BE2C (cell line): Measurements from ENCODE around the gene VANGL2.

ENCODE experiments used
- DNase-seq: peaks from one replicate; pipeline ENCODE4 v3.0.0-alpha.2; 2020
- H3K27me3 ChIP-seq: fragments of 250-450 bp; sonication (Bioruptor Pico); 2 replicates; pipeline ENCODE4 v1.5.1; 2020; ENCODE audit warnings: mild to moderate bottlenecking
- H3K36me3 ChIP-seq: fragments of 250-450 bp; sonication (Bioruptor Pico); 2 replicates; pipeline ENCODE4 v1.5.1; 2020; ENCODE audit warnings: mild to moderate bottlenecking
- H3K4me1 ChIP-seq: fragments of 250-450 bp; sonication (Bioruptor Pico); 2 replicates; pipeline ENCODE4 v1.5.1; 2020
- H3K4me3 ChIP-seq: 2 replicates; pipeline ENCODE4 v1.5.1; 2011; ENCODE audit warnings: low read depth, low read length
- H3K9me3 ChIP-seq: fragments of 250-450 bp; sonication (Bioruptor Pico); 2 replicates; pipeline ENCODE4 v1.5.1; 2020
- TF ChIP-seq, protein P1 (sequence below): IDR thresholded peaks from 2 replicates; pipeline ENCODE4 v1.5.1; 2012; ENCODE audit warnings: mild to moderate bottlenecking, low read depth, low read length

The VANGL2 gene

DNA sequence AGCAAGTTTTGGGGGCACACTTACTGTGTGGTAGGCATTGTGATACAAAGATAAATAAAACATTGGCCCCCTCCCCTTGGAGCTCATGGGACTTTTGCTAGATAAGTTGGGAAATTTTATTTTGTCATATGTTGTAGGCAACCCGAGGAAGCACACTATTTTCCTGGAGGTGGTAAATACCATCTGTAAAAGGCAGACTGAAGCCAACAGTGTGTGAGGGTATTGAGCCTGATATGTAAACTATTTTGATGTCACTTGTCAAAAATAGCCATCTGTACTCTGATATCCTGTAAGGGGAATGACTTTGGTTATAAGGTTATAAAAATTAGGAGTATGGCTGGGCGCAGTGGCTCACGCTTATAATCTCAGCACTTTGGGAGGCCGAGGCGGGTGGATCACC, 30.6 kb downstream of the VANGL2 start:
- no peaks in the 10 kb centered on the region for H3K36me3 ChIP-seq
- H3K4me3 ChIP-seq, result no peak overlapping the region
- no peak for DNase-seq
- H3K27me3 ChIP-seq, result no peaks in the 10 kb centered on the region; the same call in 1 of the 2 replicates
- TF ChIP-seq, protein P1, sequence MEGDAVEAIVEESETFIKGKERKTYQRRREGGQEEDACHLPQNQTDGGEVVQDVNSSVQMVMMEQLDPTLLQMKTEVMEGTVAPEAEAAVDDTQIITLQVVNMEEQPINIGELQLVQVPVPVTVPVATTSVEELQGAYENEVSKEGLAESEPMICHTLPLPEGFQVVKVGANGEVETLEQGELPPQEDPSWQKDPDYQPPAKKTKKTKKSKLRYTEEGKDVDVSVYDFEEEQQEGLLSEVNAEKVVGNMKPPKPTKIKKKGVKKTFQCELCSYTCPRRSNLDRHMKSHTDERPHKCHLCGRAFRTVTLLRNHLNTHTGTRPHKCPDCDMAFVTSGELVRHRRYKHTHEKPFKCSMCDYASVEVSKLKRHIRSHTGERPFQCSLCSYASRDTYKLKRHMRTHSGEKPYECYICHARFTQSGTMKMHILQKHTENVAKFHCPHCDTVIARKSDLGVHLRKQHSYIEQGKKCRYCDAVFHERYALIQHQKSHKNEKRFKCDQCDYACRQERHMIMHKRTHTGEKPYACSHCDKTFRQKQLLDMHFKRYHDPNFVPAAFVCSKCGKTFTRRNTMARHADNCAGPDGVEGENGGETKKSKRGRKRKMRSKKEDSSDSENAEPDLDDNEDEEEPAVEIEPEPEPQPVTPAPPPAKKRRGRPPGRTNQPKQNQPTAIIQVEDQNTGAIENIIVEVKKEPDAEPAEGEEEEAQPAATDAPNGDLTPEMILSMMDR, result no peak
- no peaks in the 10 kb centered on the region for H3K9me3 ChIP-seq
- no peaks in the 10 kb centered on the region for H3K4me1 ChIP-seq

- H3K4me1 ChIP-seq, result no peaks in the 10 kb centered on the region
- no peak for DNase-seq
- no peak overlapping the region for H3K4me3 ChIP-seq
- no peaks in the 10 kb centered on the region for H3K36me3 ChIP-seq
- no peaks in the 10 kb centered on the region for H3K9me3 ChIP-seq
- TF ChIP-seq, protein P1, result no peak
- H3K27me3 ChIP-seq, result no peaks in the 10 kb centered on the region; the same call in 1 of the 2 replicates
Measured at GRCh38 chr1:160431571-160431970, 31.2 kb downstream of the VANGL2 start.

GRCh38 chr1:160432371-160432786, 32.0 kb downstream of the VANGL2 start:
- TF ChIP-seq, protein P1, result no peak
- no peaks in the 10 kb centered on the region; the same call in 1 of the 2 replicates for H3K27me3 ChIP-seq
- H3K9me3 ChIP-seq, result no peaks in the 10 kb centered on the region
- H3K4me1 ChIP-seq, result no peaks in the 10 kb centered on the region
- no peak overlapping the region for H3K4me3 ChIP-seq
- H3K36me3 ChIP-seq, result no peaks in the 10 kb centered on the region
- no peak for DNase-seq

- Histone ChIP-seq H3K4me1 (no peaks in the 10 kb centered on the region), H3K27me3 (no peaks in the 10 kb centered on the region; the same call in 1 of the 2 replicates), H3K4me3 (no peak overlapping the region), H3K9me3 (no peaks in the 10 kb centered on the region), H3K36me3 (no peaks in the 10 kb centered on the region)
- TF ChIP-seq, protein P1, result no peak
- no peak for DNase-seq
Measured at GRCh38 chr1:160436966-160437365, 36.6 kb downstream of the VANGL2 start.

GRCh38 chr1:160437432-160438316, 37.3 kb downstream of the VANGL2 start:
- no peaks in the 10 kb centered on the region for H3K36me3 ChIP-seq
- TF ChIP-seq, protein P1, result no peak
- DNase-seq, result no peak
- no peaks in the 10 kb centered on the region for H3K9me3 ChIP-seq
- H3K27me3 ChIP-seq, result no peaks in the 10 kb centered on the region; the same call in 1 of the 2 replicates
- H3K4me3 ChIP-seq, result no peak overlapping the region
- no peaks in the 10 kb centered on the region for H3K4me1 ChIP-seq

GRCh38 chr1:160438317-160438918, 38.1 kb downstream of the VANGL2 start:
- Histone ChIP-seq H3K27me3 (no peaks in the 10 kb centered on the region), H3K9me3 (no peaks in the 10 kb centered on the region), H3K4me1 (no peaks in the 10 kb centered on the region), H3K36me3 (no peaks in the 10 kb centered on the region), H3K4me3 (no peak overlapping the region)
- no peak for DNase-seq
- TF ChIP-seq, protein P1, result no peak
